Naive thymus-derived CD4-positive, alpha-beta T cell (primary cell): Measurements from ENCODE around the gene TFEB. TPM values are rescaled to one million over a fixed set of nuclear protein-coding genes. Genes with fewer than 3 reads are reported as not detected.

Source experiments
- ATAC-seq: fragments of 150-1000 bp; cut with Tn5 transposase; 2 replicates; pipeline ENCODE4 v1.10.0; 2021; ENCODE audit warnings: mild to moderate bottlenecking, moderate library complexity
- CTCF ChIA-PET: fragments of 350-600 bp; sonication (Branson Sonifier 250); formaldehyde crosslinking; loops from one replicate; lab custom pipeline; 2021; ENCODE audit warnings: antibody characterized with exemption; lab: Charles Lee
- POLR2A ChIA-PET: fragments of 350-600 bp; sonication (Branson Sonifier 250); formaldehyde crosslinking; loops from one replicate; lab custom pipeline; 2021; ENCODE audit warnings: antibody characterized with exemption, inconsistent platforms; lab: Charles Lee
- DNase-seq, 9 donors: peaks; one replicate each; pipeline versions ENCODE4 v3.0.0 to v3.0.0-alpha.2; 2020 to 2022; ENCODE audit warnings: mixed read lengths in 1 of 9
- H3K27ac ChIP-seq: one replicate; pipeline ENCODE4 v1.7.0; 2013; ENCODE audit warnings: mild to moderate bottlenecking, low read depth, low read length, moderate library complexity
- H3K27me3 ChIP-seq, 2 donors: one replicate each; pipeline ENCODE4 v1.7.0; 2013; ENCODE audit warnings: low read length in 2 of 2, mild to moderate bottlenecking in 2 of 2, moderate library complexity in 2 of 2; ENCODE audit not compliant: control insufficient read depth in 2 of 2, insufficient read depth in 2 of 2
- H3K36me3 ChIP-seq, 3 experiments: 1 replicate in 2 of 3; 2 replicates in 1 of 3; pipeline ENCODE4 v1.7.0; 2013; ENCODE audit warnings: low read length in 3 of 3, mild to moderate bottlenecking in 3 of 3, moderate library complexity in 1 of 3; ENCODE audit not compliant: insufficient read depth in 3 of 3, control insufficient read depth in 2 of 3
- H3K4me1 ChIP-seq, 2 donors: one replicate each; pipeline ENCODE4 v1.7.0; 2013; ENCODE audit warnings: low read length in 2 of 2, mild to moderate bottlenecking in 2 of 2, moderate library complexity in 1 of 2; ENCODE audit not compliant: control insufficient read depth in 2 of 2, insufficient read depth in 2 of 2
- H3K4me3 ChIP-seq: 2 replicates; pipeline ENCODE4 v1.7.0; 2013; ENCODE audit warnings: mild to moderate bottlenecking, low read length
- H3K9me3 ChIP-seq, 3 experiments: 1 replicate in 2 of 3; 2 replicates in 1 of 3; pipeline ENCODE4 v1.7.0; 2013; ENCODE audit warnings: low read length in 3 of 3; ENCODE audit not compliant: control insufficient read depth in 2 of 3
- H3K27ac Mint-ChIP-seq, 9 donors: one replicate each; pipeline ENCODE4 v1.8.0; 2020 to 2022; ENCODE audit warnings: mixed read lengths in 9 of 9, mild to moderate bottlenecking in 8 of 9, moderate library complexity in 5 of 9, inconsistent platforms in 2 of 9
- H3K27me3 Mint-ChIP-seq, 5 donors: one replicate each; pipeline ENCODE4 v1.8.0; 2021 to 2022; ENCODE audit warnings: mixed read lengths in 5 of 5, mild to moderate bottlenecking in 1 of 5
- H3K36me3 Mint-ChIP-seq, 5 donors: one replicate each; pipeline ENCODE4 v1.8.0; 2020 to 2022; ENCODE audit warnings: mixed read lengths in 5 of 5, mild to moderate bottlenecking in 3 of 5, inconsistent platforms in 1 of 5
- H3K4me1 Mint-ChIP-seq, 7 donors: one replicate each; pipeline ENCODE4 v1.8.0; 2020 to 2022; ENCODE audit warnings: mixed read lengths in 7 of 7, mild to moderate bottlenecking in 3 of 7, inconsistent platforms in 1 of 7
- H3K4me3 Mint-ChIP-seq, 10 donors: one replicate each; pipeline ENCODE4 v1.8.0; 2020 to 2022; ENCODE audit warnings: mild to moderate bottlenecking in 10 of 10, mixed read lengths in 10 of 10, moderate library complexity in 6 of 10, inconsistent platforms in 2 of 10
- H3K9me3 Mint-ChIP-seq, 11 donors: one replicate each; pipeline ENCODE4 v1.8.0; 2020 to 2022; ENCODE audit warnings: mixed read lengths in 11 of 11, mild to moderate bottlenecking in 4 of 11, inconsistent platforms in 1 of 11, moderate library complexity in 1 of 11
- intact Hi-C, 2 donors: fragments of 100-400 bp; cut with micrococcal nuclease; formaldehyde crosslinking; loops; one replicate each; pipeline ENCODE4 v1.15.1; 2023
- polyA plus RNA-seq, 2 donors: library from polyadenylated mRNA; unstranded; fragments of 300-500 nt; fragmentation: Illumina TruSeq; gene quantifications; one replicate each; pipeline ENCODE4 v1.2.3, GENCODE V29; 2021
- total RNA-seq, 6 experiments: library from RNA in 5 of 6; stranded (reverse) in 5 of 6; gene quantifications; 1 replicate in 5 of 6; 2 replicates in 1 of 6; pipeline ENCODE4 v1.2.3 and lab custom pipeline; 2021 to 2026

TFEB gene
- total and polyA plus RNA-seq, 7 experiments from 2014 or later: 2.4 to 39.9 (median 8.0) TPM

DNA sequence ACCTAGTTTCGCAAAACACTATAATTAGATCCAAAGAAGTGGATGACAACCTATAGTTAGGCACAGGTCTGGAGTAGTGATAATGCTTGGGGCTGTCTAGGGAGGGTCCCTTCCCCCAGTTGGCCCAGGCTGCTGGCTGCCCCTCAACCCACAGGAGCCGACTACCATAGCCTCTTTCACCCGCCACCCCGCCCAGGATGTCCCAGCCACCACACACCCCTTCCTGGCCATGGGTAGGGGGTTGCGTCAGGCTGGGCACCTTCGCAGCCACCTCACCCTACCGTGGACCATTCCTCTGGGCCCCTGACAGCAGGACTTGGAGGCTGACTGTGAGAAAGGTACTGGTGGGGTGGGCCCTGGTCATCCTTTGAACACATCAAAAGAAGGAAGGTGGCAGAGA is 8.5 kb downstream of the TFEB start:
- CTCF ChIA-PET: no interaction called here
- Histone ChIP-seq H3K4me3 (no peak overlapping the region), H3K36me3 (no peaks in the 10 kb centered on the region), H3K27me3 (no peaks in the 10 kb centered on the region), H3K4me1 (peaks cover 15 to 28% of the 10 kb centered on the region in 2 donors), H3K27ac (no peak overlapping the region), H3K9me3 (no peaks in the 10 kb centered on the region)
- ATAC-seq: no peak
- Mint-ChIP-seq H3K9me3 (no peaks in the 10 kb centered on the region), H3K27me3 (no peaks in the 10 kb centered on the region), H3K36me3 (no peaks in the 10 kb centered on the region), H3K4me1 (peaks cover 18 to 65% (median 29%) of the 10 kb centered on the region in 7 donors), H3K27ac (peak overlapping the region in 1 of 9 donors; percentile 33), H3K4me3 (peak overlapping the region in 1 of 10 donors; percentile 80)
- POLR2A ChIA-PET: no interaction called here
- no peak for DNase-seq
- intact Hi-C loops: no loop called here

DNA sequence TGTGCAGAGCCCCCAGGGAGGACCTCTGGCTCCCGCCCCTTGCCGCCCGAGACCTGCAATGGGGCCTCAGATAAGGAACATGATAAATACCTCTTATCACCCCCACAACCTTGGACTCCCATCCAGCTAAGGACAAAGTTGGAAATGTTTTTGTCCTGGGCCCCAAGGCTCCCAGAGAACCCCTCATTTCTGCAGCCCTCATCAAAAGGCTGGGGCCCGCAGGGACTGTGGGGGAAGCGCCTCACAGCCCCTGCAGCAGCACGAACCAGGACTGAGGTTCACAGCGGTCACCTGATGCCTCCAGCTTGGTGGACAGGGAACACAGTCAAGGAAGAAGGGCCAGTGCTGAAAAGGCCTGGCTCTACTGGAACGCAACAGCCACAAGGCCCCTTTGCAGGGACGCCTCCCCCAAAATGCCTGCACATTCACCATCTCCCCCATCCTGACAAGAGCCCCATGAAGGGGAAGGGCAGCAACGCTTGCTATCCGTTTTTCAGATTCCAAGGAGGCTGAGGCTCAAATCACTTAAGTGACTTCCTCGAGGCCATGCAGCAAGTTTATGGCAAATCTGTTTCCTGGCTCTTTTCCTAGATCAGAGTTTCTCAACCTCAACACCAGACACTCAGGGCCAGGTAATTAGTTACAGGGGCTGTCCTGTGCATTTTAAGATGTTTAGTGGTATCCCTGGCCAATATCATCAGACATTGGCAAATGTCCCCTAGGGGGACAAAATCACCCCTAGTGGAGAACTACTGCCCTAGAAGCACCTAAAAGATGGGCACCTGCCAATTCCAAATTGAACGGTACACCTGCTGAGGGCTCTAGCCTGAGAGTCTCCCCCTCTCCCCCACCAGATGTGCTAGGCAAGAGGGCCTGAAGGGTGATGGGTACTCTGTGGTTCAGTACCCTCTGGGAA is 10.6 kb downstream of the TFEB start:
- ATAC-seq: no peak
- POLR2A ChIA-PET: no interaction called here
- Mint-ChIP-seq H3K9me3 (peaks cover 0 to 1% (median 0%) of the 10 kb centered on the region in 11 donors), H3K4me1 (peaks cover 8 to 46% (median 17%) of the 10 kb centered on the region in 7 donors), H3K27me3 (no peaks in the 10 kb centered on the region), H3K36me3 (no peaks in the 10 kb centered on the region), H3K27ac (no peak overlapping the region), H3K4me3 (no peak overlapping the region)
- CTCF ChIA-PET: no interaction called here
- Histone ChIP-seq H3K4me1 (peaks cover 0 to 9% of the 10 kb centered on the region in 2 donors), H3K4me3 (no peak overlapping the region), H3K9me3 (no peaks in the 10 kb centered on the region), H3K27me3 (no peaks in the 10 kb centered on the region), H3K36me3 (no peaks in the 10 kb centered on the region), H3K27ac (no peak overlapping the region)
- intact Hi-C loops: no loop called here
- no peak for DNase-seq

DNA sequence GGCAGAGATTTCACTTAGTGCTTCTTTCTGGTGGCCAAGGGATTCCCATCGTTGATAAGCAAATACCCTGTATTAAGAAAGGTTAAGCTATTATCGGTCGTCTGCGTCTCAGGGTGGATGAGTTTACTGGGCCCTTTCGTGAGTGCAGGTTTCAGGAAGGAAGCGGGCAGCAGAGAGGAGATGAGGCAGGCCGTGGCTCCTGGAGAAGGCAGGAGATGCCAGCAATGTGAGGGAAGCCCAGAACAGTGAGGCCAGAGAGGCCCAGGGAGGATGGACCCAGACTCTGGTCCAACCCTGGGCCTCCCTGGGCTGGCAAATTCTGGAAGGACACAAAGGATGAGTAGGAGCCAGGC is 11.2 kb downstream of the TFEB start:
- peaks cover 7 to 40% (median 16%) of the 10 kb centered on the region in 7 donors for H3K4me1 Mint-ChIP-seq
- CTCF ChIA-PET: no interaction called here
- intact Hi-C loops: no loop called here
- H3K9me3 ChIP-seq: no peaks in the 10 kb centered on the region
- H3K27me3 Mint-ChIP-seq: no peaks in the 10 kb centered on the region
- ATAC-seq (no peak), DNase-seq (no peak)
- peaks cover 0 to 4% of the 10 kb centered on the region in 2 donors for H3K4me1 ChIP-seq
- H3K4me3 ChIP-seq: no peak overlapping the region
- peaks cover 0 to 1% (median 0%) of the 10 kb centered on the region in 11 donors for H3K9me3 Mint-ChIP-seq
- no peak overlapping the region for H3K27ac ChIP-seq
- no peaks in the 10 kb centered on the region for H3K36me3 ChIP-seq
- H3K36me3 Mint-ChIP-seq: no peaks in the 10 kb centered on the region
- no peak overlapping the region for H3K27ac Mint-ChIP-seq
- no peaks in the 10 kb centered on the region for H3K27me3 ChIP-seq
- H3K4me3 Mint-ChIP-seq: no peak overlapping the region
- POLR2A ChIA-PET: no interaction called here

DNA sequence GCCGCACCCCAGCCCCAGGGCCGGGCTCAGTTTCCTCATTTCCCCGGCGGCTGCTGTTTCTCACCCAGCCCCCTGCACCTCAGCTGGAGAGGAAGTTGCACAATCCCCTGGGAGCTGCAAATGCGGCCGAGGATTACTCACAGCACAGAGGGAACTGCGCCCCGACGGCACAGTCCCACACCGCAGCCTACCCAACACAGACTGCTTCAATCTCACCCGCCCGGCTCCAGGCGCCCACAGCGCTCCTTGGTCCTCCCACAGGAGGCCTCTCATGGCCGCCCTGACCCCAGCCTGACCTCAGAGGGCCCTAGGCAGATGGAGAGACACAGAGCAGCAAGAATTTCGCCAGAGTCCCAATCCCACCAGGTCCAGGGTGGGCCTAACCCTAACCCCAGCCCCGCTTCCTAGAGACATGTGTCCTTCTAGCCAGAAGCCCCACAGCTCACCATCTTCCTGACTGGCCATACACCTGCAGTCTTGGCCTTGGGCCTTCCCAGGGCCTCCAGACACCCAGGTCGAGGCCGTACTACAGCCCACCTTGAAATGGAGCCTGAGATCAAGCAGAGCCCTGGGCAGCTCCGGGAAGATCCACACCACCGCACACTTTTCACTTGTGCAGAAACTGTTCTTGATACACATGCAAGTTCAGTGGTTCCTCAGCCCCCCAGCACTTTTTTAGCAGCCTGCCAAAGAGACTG is 11.7 kb downstream of the TFEB start:
- H3K9me3 Mint-ChIP-seq: peaks cover 0 to 1% (median 0%) of the 10 kb centered on the region in 11 donors
- Histone ChIP-seq H3K4me3 (no peak overlapping the region), H3K27me3 (no peaks in the 10 kb centered on the region), H3K9me3 (no peaks in the 10 kb centered on the region), H3K36me3 (no peaks in the 10 kb centered on the region), H3K27ac (no peak overlapping the region), H3K4me1 (no peaks in the 10 kb centered on the region)
- H3K27me3 Mint-ChIP-seq: no peaks in the 10 kb centered on the region
- CTCF ChIA-PET: interaction anchor here (0.6 kb wide), 1 partner anchor 1738 kb away, joined by 4 read pairs; no protein-coding TSS in a partner anchor
- H3K27ac Mint-ChIP-seq: no peak overlapping the region
- ATAC-seq (peak; percentile 91), DNase-seq (peak in 1 of 9 donors; percentile 20)
- H3K4me3 Mint-ChIP-seq: no peak overlapping the region
- intact Hi-C loops: no loop called here
- H3K4me1 Mint-ChIP-seq: peaks cover 7 to 35% (median 14%) of the 10 kb centered on the region in 7 donors
- POLR2A ChIA-PET: no interaction called here
- H3K36me3 Mint-ChIP-seq: no peaks in the 10 kb centered on the region

DNA sequence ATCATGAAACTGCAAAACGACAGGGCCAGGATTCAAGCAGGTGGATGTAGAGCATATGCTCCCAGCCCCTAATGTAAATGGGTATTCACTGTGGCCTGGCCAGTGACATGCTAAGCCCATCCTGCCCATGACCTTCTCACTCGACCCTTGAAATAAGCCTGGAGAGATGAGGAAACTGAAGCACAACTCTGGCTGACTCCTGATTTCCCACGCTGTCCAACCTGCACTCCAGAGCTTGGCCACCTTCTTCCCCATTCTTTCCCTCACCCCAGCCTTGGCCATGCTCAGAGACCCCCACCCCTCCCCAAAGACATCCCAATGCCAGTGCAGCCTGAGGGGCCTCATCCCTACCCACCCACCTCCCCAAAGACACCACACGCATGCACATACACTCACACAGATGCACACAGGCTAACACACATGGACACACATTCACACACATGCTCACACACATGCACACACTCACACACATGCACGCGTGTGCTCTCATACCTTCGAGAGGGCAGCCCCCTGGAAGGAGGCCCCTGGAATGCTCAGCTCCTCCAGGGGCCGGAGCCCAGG is 12.4 kb downstream of the TFEB start:
- H3K9me3 Mint-ChIP-seq: peaks cover 0 to 1% (median 0%) of the 10 kb centered on the region in 11 donors
- no peak overlapping the region for H3K4me3 Mint-ChIP-seq
- ChIA-PET POLR2A (no interaction called here), CTCF (interaction anchor here (0.6 to 1.0 kb wide), 2 partner anchors 11 to 1738 kb away, joined by 3 to 4 read pairs; no protein-coding TSS in a partner anchor)
- DNase-seq (no peak), ATAC-seq (no peak)
- H3K4me3 ChIP-seq: no peak overlapping the region
- H3K27ac Mint-ChIP-seq: no peak overlapping the region
- H3K9me3 ChIP-seq: no peaks in the 10 kb centered on the region
- H3K36me3 ChIP-seq: no peaks in the 10 kb centered on the region
- no peak overlapping the region for H3K27ac ChIP-seq
- no peaks in the 10 kb centered on the region for H3K4me1 ChIP-seq
- H3K27me3 Mint-ChIP-seq: no peaks in the 10 kb centered on the region
- H3K27me3 ChIP-seq: no peaks in the 10 kb centered on the region
- intact Hi-C loops: no loop called here
- peaks cover 7 to 33% (median 14%) of the 10 kb centered on the region in 7 donors for H3K4me1 Mint-ChIP-seq
- no peaks in the 10 kb centered on the region for H3K36me3 Mint-ChIP-seq

DNA sequence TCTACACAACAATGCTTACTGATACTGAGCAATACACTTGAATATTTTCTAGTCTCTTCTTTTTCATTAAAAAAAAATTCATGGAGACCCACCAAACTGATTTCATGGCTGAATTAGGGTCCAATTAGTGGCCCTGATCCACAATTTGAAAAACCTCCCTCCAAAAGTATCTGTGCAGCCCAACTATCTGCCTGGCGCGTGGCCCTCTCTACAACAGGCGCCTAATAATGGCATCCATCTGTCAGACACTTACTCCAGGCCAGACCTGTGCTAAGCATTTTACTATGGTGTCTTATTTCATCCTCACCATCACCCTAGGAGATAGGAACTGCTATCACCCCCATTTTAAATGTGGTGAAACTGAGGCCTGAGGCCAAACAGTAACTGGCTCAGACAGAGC is 14.0 kb downstream of the TFEB start:
- DNase-seq (no peak), ATAC-seq (no peak)
- H3K36me3 Mint-ChIP-seq: no peaks in the 10 kb centered on the region
- Histone ChIP-seq H3K36me3 (no peaks in the 10 kb centered on the region), H3K27ac (no peak overlapping the region), H3K9me3 (no peaks in the 10 kb centered on the region), H3K4me1 (no peaks in the 10 kb centered on the region), H3K4me3 (no peak overlapping the region), H3K27me3 (no peaks in the 10 kb centered on the region)
- no peaks in the 10 kb centered on the region for H3K27me3 Mint-ChIP-seq
- peaks cover 4 to 37% (median 13%) of the 10 kb centered on the region in 7 donors for H3K4me1 Mint-ChIP-seq
- intact Hi-C loops: no loop called here
- ChIA-PET CTCF (no interaction called here), POLR2A (interaction anchor here (1.2 kb wide), 1 partner anchor 13 kb away, joined by 4 read pairs; no protein-coding TSS in a partner anchor)
- H3K9me3 Mint-ChIP-seq: peaks cover 0 to 1% (median 0%) of the 10 kb centered on the region in 11 donors
- H3K4me3 Mint-ChIP-seq: no peak overlapping the region
- no peak overlapping the region for H3K27ac Mint-ChIP-seq
